Stomach (tissue), 4 donors: ENCODE data around the gene CAPN8.

Experiments
- POLR2A ChIP-seq, 4 donors: fragments of 450-650 bp; IDR thresholded peaks; one replicate each; pipeline ENCODE4 v1.6.1; 2016; ENCODE audit warnings: antibody characterized with exemption in 4 of 4, control low read depth in 2 of 4, mild to moderate bottlenecking in 1 of 4, moderate library complexity in 1 of 4
- POLR2AphosphoS5 ChIP-seq, 3 donors: sonication (generic); formaldehyde crosslinking; IDR thresholded peaks; one replicate each; pipeline ENCODE4 v1.6.1; 2016; ENCODE audit warnings: antibody characterized with exemption in 3 of 3
- TF ChIP-seq, protein P1 (sequence below), 7 experiments: fragments of 450-650 bp in 4 of 7; fragments of 200-600 bp in 3 of 7; sonication (generic) in 3 of 7; IDR thresholded peaks; one replicate each; pipeline ENCODE4 v1.5.1; 2016 to 2019; ENCODE audit warnings: antibody characterized with exemption in 7 of 7, control low read depth in 2 of 7, mild to moderate bottlenecking in 1 of 7

DNA sequence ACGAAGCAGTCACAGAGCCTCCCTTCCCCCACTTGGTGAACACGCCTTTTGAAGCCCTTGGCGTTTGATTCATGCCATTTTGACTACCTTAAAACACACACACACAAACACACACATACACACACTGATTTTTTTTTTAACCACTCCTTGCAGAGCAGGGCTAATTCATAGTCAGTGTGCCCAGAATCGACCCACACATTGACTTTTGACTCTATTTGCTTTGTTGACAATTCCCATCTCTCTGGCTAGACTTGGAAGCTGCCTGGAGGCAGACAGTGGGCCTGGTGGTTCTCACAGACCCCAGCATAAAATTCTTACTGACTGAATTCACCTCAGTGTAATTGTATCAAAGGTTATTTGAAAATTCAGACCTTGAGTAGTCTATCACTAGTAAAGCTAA is 30.3 kb downstream of the CAPN8 start:
- TF ChIP-seq, protein P1, sequence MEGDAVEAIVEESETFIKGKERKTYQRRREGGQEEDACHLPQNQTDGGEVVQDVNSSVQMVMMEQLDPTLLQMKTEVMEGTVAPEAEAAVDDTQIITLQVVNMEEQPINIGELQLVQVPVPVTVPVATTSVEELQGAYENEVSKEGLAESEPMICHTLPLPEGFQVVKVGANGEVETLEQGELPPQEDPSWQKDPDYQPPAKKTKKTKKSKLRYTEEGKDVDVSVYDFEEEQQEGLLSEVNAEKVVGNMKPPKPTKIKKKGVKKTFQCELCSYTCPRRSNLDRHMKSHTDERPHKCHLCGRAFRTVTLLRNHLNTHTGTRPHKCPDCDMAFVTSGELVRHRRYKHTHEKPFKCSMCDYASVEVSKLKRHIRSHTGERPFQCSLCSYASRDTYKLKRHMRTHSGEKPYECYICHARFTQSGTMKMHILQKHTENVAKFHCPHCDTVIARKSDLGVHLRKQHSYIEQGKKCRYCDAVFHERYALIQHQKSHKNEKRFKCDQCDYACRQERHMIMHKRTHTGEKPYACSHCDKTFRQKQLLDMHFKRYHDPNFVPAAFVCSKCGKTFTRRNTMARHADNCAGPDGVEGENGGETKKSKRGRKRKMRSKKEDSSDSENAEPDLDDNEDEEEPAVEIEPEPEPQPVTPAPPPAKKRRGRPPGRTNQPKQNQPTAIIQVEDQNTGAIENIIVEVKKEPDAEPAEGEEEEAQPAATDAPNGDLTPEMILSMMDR (IDR thresholded peaks at IDR 0.05), result no peak
- TF ChIP-seq POLR2AphosphoS5 (IDR thresholded peaks at IDR 0.05) (no peak), POLR2A (IDR thresholded peaks at IDR 0.05) (no peak)
